Measurements from ENCODE around the gene UBE2V1. TPM values are rescaled to one million over a fixed set of nuclear protein-coding genes. Genes with fewer than 3 reads are reported as not detected.
"Not testable (repeated sequence)": the region's sequence is repeated elsewhere in the genome, so short reads cannot be mapped to it uniquely, and the experiment has no call there.

UBE2V1 gene
- polyA plus RNA-seq, 1 experiment, result 101 TPM

DNA sequence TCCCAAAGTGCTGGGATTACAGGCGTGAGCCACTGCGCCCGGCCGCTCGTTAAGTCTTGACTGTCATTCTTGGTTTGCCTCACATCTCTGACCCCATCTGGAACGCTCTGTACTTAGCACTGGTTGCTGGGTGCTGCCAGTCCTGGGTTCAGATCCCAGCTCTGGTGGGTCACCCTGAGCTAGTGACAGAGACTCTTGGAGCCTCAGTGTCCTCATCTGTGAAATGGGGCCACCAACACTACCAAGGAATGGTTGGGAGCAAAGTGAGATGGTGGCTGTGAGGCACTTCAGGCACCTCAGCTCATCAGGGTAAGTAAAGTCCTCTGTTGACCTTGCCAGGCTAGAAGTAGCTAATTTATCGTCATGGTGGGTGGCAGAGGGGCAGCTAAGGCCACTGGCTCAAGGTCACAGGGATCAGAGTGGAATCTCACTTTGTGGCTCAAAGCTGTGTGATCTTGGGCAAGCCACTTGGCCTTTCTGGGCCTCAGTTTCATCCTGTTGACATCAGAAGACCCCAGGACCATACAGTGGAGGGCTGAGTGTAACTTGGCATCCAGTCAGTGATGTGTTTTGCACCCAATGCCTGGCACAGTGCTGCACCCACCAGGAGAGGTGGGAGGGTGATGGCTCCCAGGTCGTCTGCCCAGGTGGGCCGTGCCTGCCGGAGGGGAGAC lies 46.7 kb downstream of the UBE2V1 start:
- H3K36me3 ChIP-seq (ENCODE audit: control insufficient read depth, insufficient read depth, low read length), result no peaks in the 10 kb centered on the region
- ChIA-PET CTCF (interaction anchor here (2.7 to 18.2 kb wide), 2 partner anchors 19 to 89 kb away, joined by 8 to 590 read pairs; partner anchors contain the start of gene SNAI1), POLR2A (interaction anchor here (0.6 kb wide), 1 partner anchor 80 kb away, joined by 3 read pairs; no protein-coding TSS in a partner anchor)
- H3K4me3 ChIP-seq (ENCODE audit: low read depth, low read length), result no peak overlapping the region
- no peaks in the 10 kb centered on the region for H3K27me3 ChIP-seq (ENCODE audit: control insufficient read depth, insufficient read depth, low read length)
- DNase-seq (ENCODE audit: low read depth), result no peak
- TF ChIP-seq, protein P1, sequence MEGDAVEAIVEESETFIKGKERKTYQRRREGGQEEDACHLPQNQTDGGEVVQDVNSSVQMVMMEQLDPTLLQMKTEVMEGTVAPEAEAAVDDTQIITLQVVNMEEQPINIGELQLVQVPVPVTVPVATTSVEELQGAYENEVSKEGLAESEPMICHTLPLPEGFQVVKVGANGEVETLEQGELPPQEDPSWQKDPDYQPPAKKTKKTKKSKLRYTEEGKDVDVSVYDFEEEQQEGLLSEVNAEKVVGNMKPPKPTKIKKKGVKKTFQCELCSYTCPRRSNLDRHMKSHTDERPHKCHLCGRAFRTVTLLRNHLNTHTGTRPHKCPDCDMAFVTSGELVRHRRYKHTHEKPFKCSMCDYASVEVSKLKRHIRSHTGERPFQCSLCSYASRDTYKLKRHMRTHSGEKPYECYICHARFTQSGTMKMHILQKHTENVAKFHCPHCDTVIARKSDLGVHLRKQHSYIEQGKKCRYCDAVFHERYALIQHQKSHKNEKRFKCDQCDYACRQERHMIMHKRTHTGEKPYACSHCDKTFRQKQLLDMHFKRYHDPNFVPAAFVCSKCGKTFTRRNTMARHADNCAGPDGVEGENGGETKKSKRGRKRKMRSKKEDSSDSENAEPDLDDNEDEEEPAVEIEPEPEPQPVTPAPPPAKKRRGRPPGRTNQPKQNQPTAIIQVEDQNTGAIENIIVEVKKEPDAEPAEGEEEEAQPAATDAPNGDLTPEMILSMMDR (IDR thresholded peaks at IDR 0.05; ENCODE audit: insufficient read depth, low read depth, low read length), result no peak

- TF ChIP-seq, protein P1 (IDR thresholded peaks at IDR 0.05; ENCODE audit: insufficient read depth, low read depth, low read length), result no peak
- Histone ChIP-seq H3K27me3 (ENCODE audit: control insufficient read depth, insufficient read depth, low read length) (no peaks in the 10 kb centered on the region), H3K36me3 (ENCODE audit: control insufficient read depth, insufficient read depth, low read length) (no peaks in the 10 kb centered on the region), H3K4me3 (ENCODE audit: low read depth, low read length) (no peak overlapping the region)
- DNase-seq (ENCODE audit: low read depth), result no peak
- CTCF ChIA-PET, result interaction anchor here (2.7 to 18.2 kb wide), 2 partner anchors 20 to 88 kb away, joined by 8 to 590 read pairs; partner anchors contain the start of gene SNAI1
- POLR2A ChIA-PET, result no interaction called here
Observed at GRCh38 chr20:50065325-50065615, 47.7 kb downstream of the UBE2V1 start.

- POLR2A ChIA-PET; DNase-seq (ENCODE audit: low read depth); H3K27me3 ChIP-seq (ENCODE audit: control insufficient read depth, insufficient read depth, low read length); H3K4me3 ChIP-seq (ENCODE audit: low read depth, low read length); H3K36me3 ChIP-seq (ENCODE audit: control insufficient read depth, insufficient read depth, low read length): not testable (repeated sequence)
- CTCF ChIA-PET, result interaction anchor here (1.1 to 18.2 kb wide), 4 partner anchors 14 to 87 kb away, joined by 3 to 590 read pairs (median 3); partner anchors contain the start of gene SNAI1
Observed at GRCh38 chr20:50063763-50064162, 49.2 kb downstream of the UBE2V1 start.

- ChIA-PET POLR2A (no interaction called here), CTCF (interaction anchor here (1.2 to 18.2 kb wide), 3 partner anchors 9 to 85 kb away, joined by 3 to 590 read pairs (median 20); partner anchors contain the start of gene SNAI1)
- Histone ChIP-seq H3K36me3 (ENCODE audit: control insufficient read depth, insufficient read depth, low read length) (no peaks in the 10 kb centered on the region), H3K4me3 (ENCODE audit: low read depth, low read length) (no peak overlapping the region), H3K27me3 (ENCODE audit: control insufficient read depth, insufficient read depth, low read length) (no peaks in the 10 kb centered on the region)
- DNase-seq (ENCODE audit: low read depth), result no peak
- TF ChIP-seq, protein P1 (IDR thresholded peaks at IDR 0.05; ENCODE audit: insufficient read depth, low read depth, low read length), result no peak
Observed at GRCh38 chr20:50062006-50062838, 50.7 kb downstream of the UBE2V1 start.

DNA sequence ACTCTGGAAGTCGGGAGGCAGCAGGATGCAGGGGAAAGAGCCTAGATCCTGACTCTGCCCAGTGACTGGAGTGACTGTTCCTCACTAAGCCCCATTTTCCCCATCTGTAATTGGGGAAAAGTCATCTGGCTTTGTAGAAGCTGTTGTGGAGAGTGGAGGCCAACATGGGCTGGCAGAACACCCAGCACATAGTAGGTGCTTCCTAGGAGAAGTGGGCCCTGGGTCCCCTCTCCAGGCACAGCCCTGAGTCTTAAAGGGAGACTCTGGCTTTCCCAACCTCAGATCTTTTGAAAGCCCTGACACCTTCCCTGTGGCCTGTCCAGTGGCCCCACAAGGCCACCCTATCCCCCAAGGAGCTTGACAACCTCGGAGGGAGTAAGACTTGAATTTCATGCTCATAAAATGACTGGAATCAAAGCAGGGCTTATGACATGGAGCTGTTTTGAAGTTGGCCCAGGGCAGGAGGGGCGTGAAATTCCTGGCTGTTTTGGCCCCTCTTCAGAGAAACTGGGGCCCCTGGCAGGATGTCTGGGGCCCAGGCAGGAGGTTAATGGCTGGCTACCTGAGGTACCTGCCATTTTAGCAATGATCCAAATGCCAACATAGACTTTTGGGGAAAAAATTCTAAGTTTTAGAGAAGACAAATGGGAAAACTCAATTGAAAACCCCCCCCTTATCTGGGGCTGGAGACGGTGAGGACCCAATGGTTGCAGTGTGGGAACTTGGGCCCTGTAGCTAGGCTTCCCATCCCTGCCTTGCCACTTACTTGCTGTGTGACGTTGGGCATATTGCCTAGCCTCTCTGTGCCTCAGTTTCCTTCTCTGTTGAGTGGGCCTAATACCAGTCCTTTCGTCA lies 51.6 kb downstream of the UBE2V1 start:
- Histone ChIP-seq H3K4me3 (ENCODE audit: low read depth, low read length) (no peak overlapping the region), H3K27me3 (ENCODE audit: control insufficient read depth, insufficient read depth, low read length) (no peaks in the 10 kb centered on the region), H3K36me3 (ENCODE audit: control insufficient read depth, insufficient read depth, low read length) (no peaks in the 10 kb centered on the region)
- CTCF ChIA-PET, result interaction anchor here (1.2 to 18.2 kb wide), 3 partner anchors 9 to 84 kb away, joined by 3 to 590 read pairs (median 20); partner anchors contain the start of gene SNAI1
- POLR2A ChIA-PET, result no interaction called here
- no peak for DNase-seq (ENCODE audit: low read depth)
- TF ChIP-seq, protein P1 (IDR thresholded peaks at IDR 0.05; ENCODE audit: insufficient read depth, low read depth, low read length), result no peak

All from BJ (cell line).